H9 (cell line): ENCODE measurements around the gene RPLP1. TPM values are rescaled to one million over a fixed set of nuclear protein-coding genes. Genes with fewer than 3 reads are reported as not detected.

Experiments used
- DNase-seq: peaks from one replicate; pipeline ENCODE4 v3.0.0-alpha.2; 2017
- H2AFZ ChIP-seq: one replicate; pipeline ENCODE4 v1.6.1; 2013; ENCODE audit warnings: mild to moderate bottlenecking, low read length, control low read depth, moderate library complexity
- H2AK5ac ChIP-seq: 2 replicates; pipeline ENCODE4 v1.6.1; 2013; ENCODE audit warnings: low read length, control low read depth, mixed read lengths; ENCODE audit not compliant: insufficient read length
- H2BK120ac ChIP-seq: one replicate; pipeline ENCODE4 v1.6.1; 2013; ENCODE audit warnings: low read depth, mild to moderate bottlenecking, low read length, control low read depth, inconsistent platforms; ENCODE audit not compliant: poor library complexity, severe bottlenecking
- H2BK12ac ChIP-seq: 2 replicates; pipeline ENCODE4 v1.6.1; 2013; ENCODE audit warnings: low read length, control low read depth, mixed read lengths, low read depth; ENCODE audit not compliant: insufficient read length
- H2BK15ac ChIP-seq: 2 replicates; pipeline ENCODE4 v1.6.1; 2013; ENCODE audit warnings: low read depth, low read length, control low read depth
- H2BK20ac ChIP-seq: one replicate; pipeline ENCODE4 v1.6.1; 2013; ENCODE audit warnings: low read depth, mild to moderate bottlenecking, low read length, control low read depth, inconsistent platforms; ENCODE audit not compliant: poor library complexity, severe bottlenecking
- H2BK5ac ChIP-seq: 2 replicates; pipeline ENCODE4 v1.6.1; 2013; ENCODE audit warnings: low read length, control low read depth, mixed read lengths; ENCODE audit not compliant: insufficient read length
- H3K14ac ChIP-seq: 2 replicates; pipeline ENCODE4 v1.6.1; 2013; ENCODE audit warnings: low read length, control low read depth; ENCODE audit not compliant: insufficient read depth
- H3K18ac ChIP-seq: 2 replicates; pipeline ENCODE4 v1.6.1; 2013; ENCODE audit warnings: low read depth, mild to moderate bottlenecking, mixed read lengths, low read length, control low read depth; ENCODE audit not compliant: insufficient read length
- H3K23ac ChIP-seq: 2 replicates; pipeline ENCODE4 v1.6.1; 2013; ENCODE audit warnings: low read length, control low read depth, mixed read lengths, low read depth; ENCODE audit not compliant: insufficient read length
- H3K23me2 ChIP-seq: 2 replicates; pipeline ENCODE4 v1.6.1; 2013; ENCODE audit warnings: low read depth, mild to moderate bottlenecking, mixed read lengths, low read length, control low read depth; ENCODE audit not compliant: insufficient read length, poor library complexity, severe bottlenecking
- H3K27ac ChIP-seq: 2 replicates; pipeline ENCODE4 v1.5.1; 2013; ENCODE audit warnings: low read length, control low read depth, mixed read lengths, low read depth; ENCODE audit not compliant: insufficient read length
- H3K27me3 ChIP-seq: 2 replicates; pipeline ENCODE4 v1.6.1; 2013; ENCODE audit warnings: low read length, control low read depth, inconsistent platforms; ENCODE audit not compliant: insufficient read depth
- H3K4ac ChIP-seq: 2 replicates; pipeline ENCODE4 v1.6.1; 2013; ENCODE audit warnings: low read depth, mild to moderate bottlenecking, control low read depth, inconsistent platforms, low read length, moderate library complexity
- H3K4me1 ChIP-seq: 2 replicates; pipeline ENCODE4 v1.6.1; 2013; ENCODE audit warnings: low read length, control low read depth, inconsistent platforms; ENCODE audit not compliant: insufficient read depth
- H3K4me2 ChIP-seq: 2 replicates; pipeline ENCODE4 v1.6.1; 2013; ENCODE audit warnings: low read length, control low read depth, mixed read lengths; ENCODE audit not compliant: insufficient read length, insufficient read depth
- H3K56ac ChIP-seq: 2 replicates; pipeline ENCODE4 v1.6.1; 2013; ENCODE audit warnings: low read depth, mild to moderate bottlenecking, mixed read lengths, low read length, control low read depth; ENCODE audit not compliant: insufficient read length
- H3K79me1 ChIP-seq: 2 replicates; pipeline ENCODE4 v1.6.1; 2013; ENCODE audit warnings: low read depth, mild to moderate bottlenecking, moderate library complexity, low read length, control low read depth, inconsistent platforms; ENCODE audit not compliant: insufficient read depth, poor library complexity, severe bottlenecking
- H3K79me2 ChIP-seq: 2 replicates; pipeline ENCODE4 v1.6.1; 2013; ENCODE audit warnings: low read length, control low read depth, inconsistent platforms; ENCODE audit not compliant: insufficient read depth
- H3K9ac ChIP-seq: 2 replicates; pipeline ENCODE4 v1.6.1; 2013; ENCODE audit warnings: low read length, control low read depth, mixed read lengths; ENCODE audit not compliant: insufficient read length; ENCODE audit errors: extremely low read depth
- H3K9me3 ChIP-seq: one replicate; pipeline ENCODE4 v1.6.1; 2013; ENCODE audit warnings: low read depth, low read length, inconsistent platforms; ENCODE audit not compliant: control insufficient read depth
- H3T11ph ChIP-seq: one replicate; pipeline ENCODE4 v1.6.1; 2013; ENCODE audit warnings: mild to moderate bottlenecking, low read length, control low read depth, inconsistent platforms
- H4K20me1 ChIP-seq: one replicate; pipeline ENCODE4 v1.6.1; 2013; ENCODE audit not compliant: control insufficient read depth, insufficient read length, insufficient read depth
- H4K5ac ChIP-seq: 2 replicates; pipeline ENCODE4 v1.6.1; 2013; ENCODE audit warnings: low read depth, mild to moderate bottlenecking, mixed read lengths, low read length, control low read depth; ENCODE audit not compliant: insufficient read length
- H4K8ac ChIP-seq: replicated peaks from 2 replicates; pipeline ENCODE4 v1.6.1; 2013; ENCODE audit warnings: low read length, control low read depth, mixed read lengths, low read depth; ENCODE audit not compliant: insufficient read length
- H4K91ac ChIP-seq: 2 replicates; pipeline ENCODE4 v1.6.1; 2013; ENCODE audit warnings: low read depth, mild to moderate bottlenecking, moderate library complexity, mixed read lengths, low read length, control low read depth; ENCODE audit not compliant: insufficient read length
- H3K27ac Mint-ChIP-seq, 3 experiments: 2 replicates in 2 of 3; 3 replicates in 1 of 3; pipeline ENCODE4 v1.8.0; 2020 to 2021; ENCODE audit warnings: mixed read lengths in 3 of 3, mild to moderate bottlenecking in 1 of 3, moderate library complexity in 1 of 3
- H3K27me3 Mint-ChIP-seq: 2 replicates; pipeline ENCODE4 v1.8.0; 2021; ENCODE audit warnings: low read depth, mild to moderate bottlenecking, moderate library complexity, mixed read lengths
- H3K36me3 Mint-ChIP-seq, 3 experiments: 2 replicates in 2 of 3; 3 replicates in 1 of 3; pipeline ENCODE4 v1.8.0; 2020 to 2021; ENCODE audit warnings: low read depth in 3 of 3, mixed read lengths in 3 of 3; ENCODE audit not compliant: insufficient read depth in 1 of 3
- H3K4me1 Mint-ChIP-seq, 2 experiments: 2 replicates each; pipeline ENCODE4 v1.8.0; 2020; ENCODE audit warnings: mixed read lengths in 2 of 2
- H3K4me3 Mint-ChIP-seq, 2 experiments: 2 replicates in 1 of 2; 3 replicates in 1 of 2; pipeline ENCODE4 v1.8.0; 2020 to 2021; ENCODE audit warnings: mild to moderate bottlenecking in 2 of 2, mixed read lengths in 2 of 2, moderate library complexity in 1 of 2
- H3K9me3 Mint-ChIP-seq, 2 experiments: 2 replicates in 1 of 2; 3 replicates in 1 of 2; pipeline ENCODE4 v1.8.0; 2020; ENCODE audit warnings: mild to moderate bottlenecking in 2 of 2, mixed read lengths in 2 of 2, moderate library complexity in 1 of 2
- CTCF ChIP-seq: fragments of 200-600 bp; sonication (generic); conservative IDR thresholded peaks from 3 replicates; pipeline ENCODE4 v1.8.0; 2021; ENCODE audit warnings: antibody characterized with exemption, mild to moderate bottlenecking
- WGBS: extraction: QIAGEN DNeasy Blood & Tissue Kit; methylation state at CpG from one replicate; pipeline ENCODE4 v1.1.7; 2013; ENCODE audit warnings: missing lambda C conversion rate, low lambda C conversion rate, mixed read lengths; ENCODE audit not compliant: insufficient read length; ENCODE audit errors: extremely low coverage; 5-methylcytosine and 5-hydroxymethylcytosine counted together
- total RNA-seq: library from RNA; stranded (reverse); gene quantifications from 2 replicates; pipeline ENCODE4 v1.2.1, GENCODE V29; 2021

Gene RPLP1
- total RNA-seq, 1 experiment from 2014 or later: 1,715 TPM

- no peak overlapping the region for H3K4me2 ChIP-seq
- DNase-seq: no peak
- H3T11ph ChIP-seq: no peak overlapping the region
- no peak overlapping the region for H2BK15ac ChIP-seq
- H3K79me1 ChIP-seq: no peaks in the 10 kb centered on the region
- Mint-ChIP-seq H3K27me3 (no peaks in the 10 kb centered on the region), H3K9me3 (no peaks in the 10 kb centered on the region), H3K4me1 (peaks cover 2 to 7% of the 10 kb centered on the region in 2 experiments; a peak in 2 of 4 replicates), H3K4me3 (no peak overlapping the region), H3K27ac (no peak overlapping the region), H3K36me3 (no peaks in the 10 kb centered on the region)
- H3K27me3 ChIP-seq: no peaks in the 10 kb centered on the region
- no peak overlapping the region for H3K9ac ChIP-seq
- no peak overlapping the region for H3K56ac ChIP-seq
- no peak overlapping the region for H2AK5ac ChIP-seq
- H4K8ac ChIP-seq: no peak overlapping the region
- no peak overlapping the region for H4K5ac ChIP-seq
- H3K4me1 ChIP-seq: no peaks in the 10 kb centered on the region
- no peak overlapping the region for H3K23ac ChIP-seq
- H4K91ac ChIP-seq: no peak overlapping the region
- H3K23me2 ChIP-seq: no peaks in the 10 kb centered on the region
- no peak overlapping the region for H2AFZ ChIP-seq
- H2BK20ac ChIP-seq: no peak overlapping the region
- H4K20me1 ChIP-seq: no peaks in the 10 kb centered on the region
- H2BK120ac ChIP-seq: no peak overlapping the region
- H3K9me3 ChIP-seq: no peaks in the 10 kb centered on the region
- no peaks in the 10 kb centered on the region for H3K79me2 ChIP-seq
- no peak for TF ChIP-seq CTCF
- H2BK5ac ChIP-seq: no peak overlapping the region
- H3K27ac ChIP-seq: no peak overlapping the region
- H3K18ac ChIP-seq: no peak overlapping the region
- no peak overlapping the region for H3K4ac ChIP-seq
- H3K14ac ChIP-seq: no peak overlapping the region
- no peak overlapping the region for H2BK12ac ChIP-seq
- WGBS: no CpG with 5 or more reads among the region's 6 CpGs
Observed at GRCh38 chr15:69472562-69472961, 19.9 kb downstream of the RPLP1 start.
